AG08395 (cell line): Measurements from ENCODE around the gene CSAG2.

Experiments used
- DNase-seq: peaks from one replicate; pipeline ENCODE4 v3.0.0; 2012; ENCODE audit warnings: mixed read lengths, low spot score

CSAG2 gene

GRCh38 chrX:152663086-152663485, 46.0 kb downstream of the CSAG2 start:
- no peak for DNase-seq

DNA sequence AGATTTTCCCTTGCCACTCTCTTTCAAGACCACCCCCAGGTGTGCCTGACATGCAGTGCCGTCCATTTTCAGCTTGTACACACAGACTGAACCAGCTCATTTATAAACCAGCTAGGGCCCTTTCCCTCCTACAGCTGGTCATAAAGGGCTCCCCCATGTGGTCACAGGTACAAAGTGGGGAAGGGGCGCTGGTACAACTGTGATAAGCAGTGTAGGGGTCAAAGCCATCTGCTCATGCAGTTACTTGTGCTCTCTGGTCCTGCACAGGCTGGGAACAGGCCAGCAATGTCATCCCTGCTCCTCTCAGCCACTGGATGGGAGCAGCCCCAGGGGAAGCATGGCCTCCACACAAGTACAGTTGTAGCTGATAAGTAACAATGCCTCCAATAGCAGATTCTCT, 50.8 kb downstream of the CSAG2 start:
- DNase-seq = no peak
